SK-N-SH treated with all-trans-retinoic acid at 6 μM for 48 hours (cell line): ENCODE measurements around the gene GSTM3.

Experiments used
- ATAC-seq: fragments of 200-7000 bp; cut with Tn5 transposase; 3 replicates; pipeline ENCODE4 v1.9.1; 2020; ENCODE audit warnings: mild to moderate bottlenecking, moderate library complexity
- ARNTL ChIP-seq: fragments of 450-650 bp; formaldehyde crosslinking; IDR thresholded peaks from 2 replicates; pipeline ENCODE4 v1.5.0; 2020; ENCODE audit warnings: low read depth, mild to moderate bottlenecking, moderate library complexity, borderline replicate concordance
- BACH2 ChIP-seq: fragments of 250-450 bp; sonication (Bioruptor Pico); IDR thresholded peaks from 2 replicates; pipeline ENCODE4 v1.9.0; 2021; ENCODE audit warnings: mild to moderate bottlenecking, borderline replicate concordance
- CREB5 ChIP-seq: fragments of 250-450 bp; sonication (Bioruptor Pico); IDR thresholded peaks from 2 replicates; pipeline ENCODE4 v1.5.1; 2020; ENCODE audit warnings: low read depth, mild to moderate bottlenecking, moderate library complexity
- CSDC2 ChIP-seq: fragments of 250-450 bp; sonication (Bioruptor Pico); IDR thresholded peaks from 2 replicates; pipeline ENCODE4 v1.5.0; 2020; ENCODE audit warnings: mild to moderate bottlenecking, moderate library complexity
- CSRNP3 ChIP-seq: fragments of 250-450 bp; sonication (Bioruptor Pico); IDR thresholded peaks from 2 replicates; pipeline ENCODE4 v1.5.1; 2021; ENCODE audit warnings: mild to moderate bottlenecking, moderate library complexity
- ESRRG ChIP-seq: fragments of 250-450 bp; sonication (Bioruptor Pico); IDR thresholded peaks from 2 replicates; pipeline ENCODE4 v1.6.1; 2021; ENCODE audit warnings: mild to moderate bottlenecking
- GLIS3 ChIP-seq: fragments of 250-450 bp; sonication (Bioruptor Pico); IDR thresholded peaks from 2 replicates; pipeline ENCODE4 v1.5.0; 2020; ENCODE audit warnings: mild to moderate bottlenecking, moderate library complexity
- OSR1 ChIP-seq: fragments of 250-450 bp; sonication (Bioruptor Pico); IDR thresholded peaks from 2 replicates; pipeline ENCODE4 v1.8.0; 2022; ENCODE audit warnings: moderate library complexity, mild to moderate bottlenecking, inconsistent platforms
- POU6F1 ChIP-seq: fragments of 250-450 bp; sonication (Bioruptor Pico); IDR thresholded peaks from 2 replicates; pipeline ENCODE4 v1.8.0; 2021; ENCODE audit warnings: low read depth, mild to moderate bottlenecking, moderate library complexity, borderline replicate concordance
- PPARA ChIP-seq: fragments of 250-450 bp; sonication (Bioruptor Pico); IDR thresholded peaks from 2 replicates; pipeline ENCODE4 v1.5.0; 2020; ENCODE audit warnings: mild to moderate bottlenecking, borderline replicate concordance
- RARB ChIP-seq: fragments of 250-450 bp; sonication (Bioruptor Pico); IDR thresholded peaks from 2 replicates; pipeline ENCODE4 v1.8.0; 2021; ENCODE audit warnings: mild to moderate bottlenecking, moderate library complexity
- SNAI2 ChIP-seq: fragments of 250-450 bp; sonication (Bioruptor Pico); IDR thresholded peaks from 2 replicates; pipeline ENCODE4 v1.5.0; 2020; ENCODE audit warnings: mild to moderate bottlenecking, moderate library complexity
- TOX ChIP-seq: fragments of 250-450 bp; sonication (Bioruptor Pico); IDR thresholded peaks from 2 replicates; pipeline ENCODE4 v1.8.0; 2021; ENCODE audit warnings: mild to moderate bottlenecking, moderate library complexity, borderline replicate concordance
- TSHZ2 ChIP-seq: fragments of 250-450 bp; sonication (Bioruptor Pico); IDR thresholded peaks from 2 replicates; pipeline ENCODE4 v1.5.0; 2020; ENCODE audit warnings: mild to moderate bottlenecking, moderate library complexity
- ZC3H10 ChIP-seq: fragments of 250-450 bp; sonication (Bioruptor Pico); IDR thresholded peaks from 2 replicates; pipeline ENCODE4 v1.5.1; 2021; ENCODE audit warnings: mild to moderate bottlenecking, moderate library complexity
- ZFP3 ChIP-seq: fragments of 250-450 bp; sonication (Bioruptor Pico); IDR thresholded peaks from 2 replicates; pipeline ENCODE4 v1.5.0; 2020; ENCODE audit warnings: mild to moderate bottlenecking, moderate library complexity
- ZFP30 ChIP-seq: fragments of 450-650 bp; formaldehyde crosslinking; IDR thresholded peaks from 2 replicates; pipeline ENCODE4 v1.5.0; 2022; ENCODE audit warnings: mild to moderate bottlenecking, moderate library complexity
- ZNF565 ChIP-seq: fragments of 450-650 bp; formaldehyde crosslinking; conservative IDR thresholded peaks from 2 replicates; pipeline ENCODE4 v1.5.0; 2020; ENCODE audit warnings: low read depth, mild to moderate bottlenecking, moderate library complexity
- ZNF8 ChIP-seq: fragments of 450-650 bp; formaldehyde crosslinking; IDR thresholded peaks from 2 replicates; pipeline ENCODE4 v1.5.0; 2020; ENCODE audit warnings: mild to moderate bottlenecking, moderate library complexity

GSTM3 gene

GRCh38 chr1:109764561-109765482 lies 24.0 kb upstream of the GSTM3 start (continued):
- no peak for TF ChIP-seq GLIS3 (CRISPR knock-in tag)
- TF ChIP-seq TSHZ2 (CRISPR knock-in tag), result no peak
- no peak for TF ChIP-seq POU6F1
- no peak for TF ChIP-seq ZNF565 (CRISPR knock-in tag)

GRCh38 chr1:109763646-109764415 lies 23.0 kb upstream of the GSTM3 start, which contains the start of gene EPS8L3:
Gene EPS8L3 (minus strand): TSS chr1:109763923. CDS start chr1:109761749, 2,174 bp downstream.
- ATAC-seq, result no peak

More at GRCh38 chr1:109763646-109764415, 23.0 kb upstream of the GSTM3 start, which contains the start of gene EPS8L3:
- TF ChIP-seq ESRRG (CRISPR knock-in tag) (no peak), OSR1 (CRISPR knock-in tag) (no peak), ZNF8 (CRISPR knock-in tag) (no peak), CREB5 (CRISPR knock-in tag) (no peak), TSHZ2 (CRISPR knock-in tag) (no peak), BACH2 (CRISPR knock-in tag) (no peak), CSRNP3 (CRISPR knock-in tag) (no peak), PPARA (CRISPR knock-in tag) (no peak), ZFP3 (CRISPR knock-in tag) (no peak), ZC3H10 (CRISPR knock-in tag) (no peak), GLIS3 (CRISPR knock-in tag) (no peak), SNAI2 (CRISPR knock-in tag) (no peak), RARB (CRISPR knock-in tag) (no peak), ZNF565 (CRISPR knock-in tag) (no peak), ZFP30 (CRISPR knock-in tag) (no peak), CSDC2 (no peak), ARNTL (CRISPR knock-in tag) (no peak), TOX (CRISPR knock-in tag) (no peak)
- TF ChIP-seq, all 23 proteins: peak for 0
